HepG2 (cell line): ENCODE results near the gene PLXNB2. TPM values are rescaled to one million over a fixed set of nuclear protein-coding genes. Genes with fewer than 3 reads are reported as not detected.

Experiments
- CREM ChIP-seq, 2 experiments: sonication (generic) in 1 of 2; formaldehyde crosslinking in 1 of 2; IDR thresholded peaks; 2 replicates each; pipeline versions ENCODE4 v1.4.0 to v1.6.1; 2016 to 2020; ENCODE audit warnings: antibody characterized with exemption in 1 of 2, mild to moderate bottlenecking in 1 of 2, missing genetic modification reagents in 1 of 2
- KLF15 ChIP-seq: sonication (generic); formaldehyde crosslinking; IDR thresholded peaks from 2 replicates; pipeline ENCODE4 v1.8.1; 2023; ENCODE audit warnings: borderline replicate concordance, mild to moderate bottlenecking, inconsistent platforms, missing genetic modification reagents, mixed read lengths
- NCOR1 ChIP-seq: fragments of 200-600 bp; sonication (generic); IDR thresholded peaks from 2 replicates; pipeline ENCODE4 v1.7.0; 2017; ENCODE audit warnings: antibody characterized with exemption, low read length, borderline replicate concordance
- PAX8 ChIP-seq: sonication (generic); formaldehyde crosslinking; IDR thresholded peaks from 2 replicates; pipeline ENCODE4 v1.8.0; 2022; ENCODE audit warnings: mild to moderate bottlenecking, missing genetic modification reagents, borderline replicate concordance
- POLR2AphosphoS5 ChIP-seq: IDR thresholded peaks from 2 replicates; pipeline ENCODE4 v1.6.1; 2012; ENCODE audit warnings: low read depth, low read length
- RARA ChIP-seq: IDR thresholded peaks from 2 replicates; pipeline ENCODE4 v1.6.1; 2016; ENCODE audit warnings: missing genetic modification reagents, missing compliant biosample characterization
- RFX5 ChIP-seq: IDR thresholded peaks from 2 replicates; pipeline ENCODE4 v1.6.1; 2011; ENCODE audit warnings: low read depth, low read length, improper control_type of control experiment
- TBP ChIP-seq: sonication (generic); formaldehyde crosslinking; IDR thresholded peaks from 2 replicates; pipeline ENCODE4 v1.5.0; 2020; ENCODE audit warnings: missing genetic modification reagents
- ZFX ChIP-seq: sonication (generic); formaldehyde crosslinking; IDR thresholded peaks from 2 replicates; pipeline ENCODE4 v1.4.0; 2020; ENCODE audit warnings: mild to moderate bottlenecking, low read depth, missing genetic modification reagents, moderate library complexity
- ZNF570 ChIP-seq: sonication (generic); formaldehyde crosslinking; IDR thresholded peaks from 2 replicates; pipeline ENCODE4 v1.4.0; 2020; ENCODE audit warnings: mild to moderate bottlenecking, missing genetic modification reagents, borderline replicate concordance
- ZNF619 ChIP-seq: sonication (generic); formaldehyde crosslinking; IDR thresholded peaks from 2 replicates; pipeline ENCODE4 v1.4.0; 2020; ENCODE audit warnings: mild to moderate bottlenecking, missing genetic modification reagents
- ZNF720 ChIP-seq: sonication (generic); formaldehyde crosslinking; IDR thresholded peaks from 2 replicates; pipeline ENCODE4 v1.4.0; 2020; ENCODE audit warnings: missing genetic modification reagents
- ZSCAN31 ChIP-seq: sonication (generic); formaldehyde crosslinking; IDR thresholded peaks from 2 replicates; pipeline ENCODE4 v1.5.0; 2020; ENCODE audit warnings: low read depth, mild to moderate bottlenecking, missing genetic modification reagents
- polyA plus RNA-seq, 8 experiments: library from polyadenylated mRNA; depleted of rRNA in 3 of 8; stranded (reverse) in 7 of 8; unstranded in 1 of 8; fragments of >200 nt; fragmentation: Illumina TruSeq in 4 of 8; extraction: Trizol in 4 of 8; gene quantifications; 2 replicates each; pipeline versions ENCODE4 v1.2.1 to v1.2.3, GENCODE V29; 2011 to 2016; ENCODE audit warnings: low read depth in 4 of 8, missing spikeins in 1 of 8, mixed read lengths in 1 of 8; ENCODE audit not compliant: insufficient read depth in 1 of 8
- total RNA-seq, 5 experiments: library from RNA; depleted of rRNA; stranded (reverse); fragments of >200 nt; fragmentation: Illumina TruSeq; extraction: Trizol; gene quantifications; 2 replicates each; pipeline ENCODE4 v1.2.3, GENCODE V29; 2016; ENCODE audit warnings: low read depth in 1 of 5
- TF ChIP-seq, protein P1 (sequence below): sonication (generic); formaldehyde crosslinking; IDR thresholded peaks from 2 replicates; pipeline ENCODE4 v1.4.0; 2020; ENCODE audit warnings: mild to moderate bottlenecking, low read depth, missing genetic modification reagents
- TF ChIP-seq, protein P2 (sequence below): sonication (generic); formaldehyde crosslinking; IDR thresholded peaks from 2 replicates; pipeline ENCODE4 v1.5.0; 2020; ENCODE audit warnings: mild to moderate bottlenecking, missing genetic modification reagents, borderline replicate concordance
- TF ChIP-seq, protein P3 (sequence below): IDR thresholded peaks from 2 replicates; pipeline ENCODE4 v1.6.1; 2016; ENCODE audit warnings: low read depth, borderline replicate concordance
- TF ChIP-seq, protein P4 (sequence below): sonication (generic); formaldehyde crosslinking; IDR thresholded peaks from 2 replicates; pipeline ENCODE4 v1.5.0; 2020; ENCODE audit warnings: missing genetic modification reagents

PLXNB2 gene
- total and polyA plus RNA-seq, 2 of the 13 experiments (the other 11 are each of a cell fraction or from before 2014, with no cell fraction given): 32.6 to 68.9 TPM

DNA sequence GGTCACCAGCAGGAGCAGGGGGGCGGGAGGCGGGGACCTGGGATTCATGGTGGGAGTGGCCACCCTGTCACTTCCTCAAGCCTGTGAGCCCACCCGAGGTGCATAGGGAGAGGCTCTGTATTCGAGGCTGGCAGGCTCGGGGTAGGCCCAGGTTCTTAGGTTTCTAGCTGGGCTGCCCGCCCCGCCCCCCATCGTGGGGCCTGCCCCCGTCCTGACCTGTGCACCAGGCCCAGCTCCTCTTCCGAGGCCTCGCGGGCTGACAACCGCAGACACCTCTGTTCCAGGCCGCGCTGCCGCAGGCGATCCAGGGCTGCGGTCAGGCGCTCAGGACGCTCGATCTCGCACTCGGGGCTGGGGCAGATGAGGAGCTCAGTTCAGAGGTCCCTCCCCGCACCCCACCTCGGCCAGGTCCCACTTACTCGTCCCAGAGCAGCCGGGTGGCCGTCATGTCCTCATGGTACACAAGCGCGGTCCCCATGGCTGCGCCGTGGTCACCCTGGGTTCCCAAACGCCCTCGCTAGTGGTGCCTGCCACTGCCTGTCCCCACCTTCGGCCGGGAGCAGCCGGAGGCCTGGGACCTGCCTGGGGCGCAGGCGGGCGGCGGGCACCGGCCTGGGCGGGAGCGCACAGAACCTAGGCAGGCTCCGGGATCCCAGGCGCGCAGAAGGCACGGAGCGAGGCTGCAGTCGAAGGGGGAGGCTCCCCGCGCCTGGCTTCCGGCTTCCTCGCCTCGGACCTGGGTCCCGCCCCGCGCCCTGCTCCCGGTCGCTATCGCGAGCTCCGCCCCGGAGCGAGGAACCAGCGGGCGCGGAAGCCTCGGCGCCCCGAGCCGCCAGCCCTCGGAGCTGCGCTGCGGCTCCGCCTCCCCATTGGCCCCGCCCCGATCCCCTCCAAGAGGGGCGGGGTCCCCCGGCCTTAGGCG is 56.6 kb downstream of the PLXNB2 start, which contains the start of gene HDAC10 (continued):
- TF ChIP-seq, protein P1, sequence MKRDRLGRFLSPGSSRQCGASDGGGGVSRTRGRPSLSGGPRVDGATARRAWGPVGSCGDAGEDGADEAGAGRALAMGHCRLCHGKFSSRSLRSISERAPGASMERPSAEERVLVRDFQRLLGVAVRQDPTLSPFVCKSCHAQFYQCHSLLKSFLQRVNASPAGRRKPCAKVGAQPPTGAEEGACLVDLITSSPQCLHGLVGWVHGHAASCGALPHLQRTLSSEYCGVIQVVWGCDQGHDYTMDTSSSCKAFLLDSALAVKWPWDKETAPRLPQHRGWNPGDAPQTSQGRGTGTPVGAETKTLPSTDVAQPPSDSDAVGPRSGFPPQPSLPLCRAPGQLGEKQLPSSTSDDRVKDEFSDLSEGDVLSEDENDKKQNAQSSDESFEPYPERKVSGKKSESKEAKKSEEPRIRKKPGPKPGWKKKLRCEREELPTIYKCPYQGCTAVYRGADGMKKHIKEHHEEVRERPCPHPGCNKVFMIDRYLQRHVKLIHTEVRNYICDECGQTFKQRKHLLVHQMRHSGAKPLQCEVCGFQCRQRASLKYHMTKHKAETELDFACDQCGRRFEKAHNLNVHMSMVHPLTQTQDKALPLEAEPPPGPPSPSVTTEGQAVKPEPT (CRISPR knock-in tag): no peak; the same call in 1 of the 2 replicates
- TF ChIP-seq, protein P2, sequence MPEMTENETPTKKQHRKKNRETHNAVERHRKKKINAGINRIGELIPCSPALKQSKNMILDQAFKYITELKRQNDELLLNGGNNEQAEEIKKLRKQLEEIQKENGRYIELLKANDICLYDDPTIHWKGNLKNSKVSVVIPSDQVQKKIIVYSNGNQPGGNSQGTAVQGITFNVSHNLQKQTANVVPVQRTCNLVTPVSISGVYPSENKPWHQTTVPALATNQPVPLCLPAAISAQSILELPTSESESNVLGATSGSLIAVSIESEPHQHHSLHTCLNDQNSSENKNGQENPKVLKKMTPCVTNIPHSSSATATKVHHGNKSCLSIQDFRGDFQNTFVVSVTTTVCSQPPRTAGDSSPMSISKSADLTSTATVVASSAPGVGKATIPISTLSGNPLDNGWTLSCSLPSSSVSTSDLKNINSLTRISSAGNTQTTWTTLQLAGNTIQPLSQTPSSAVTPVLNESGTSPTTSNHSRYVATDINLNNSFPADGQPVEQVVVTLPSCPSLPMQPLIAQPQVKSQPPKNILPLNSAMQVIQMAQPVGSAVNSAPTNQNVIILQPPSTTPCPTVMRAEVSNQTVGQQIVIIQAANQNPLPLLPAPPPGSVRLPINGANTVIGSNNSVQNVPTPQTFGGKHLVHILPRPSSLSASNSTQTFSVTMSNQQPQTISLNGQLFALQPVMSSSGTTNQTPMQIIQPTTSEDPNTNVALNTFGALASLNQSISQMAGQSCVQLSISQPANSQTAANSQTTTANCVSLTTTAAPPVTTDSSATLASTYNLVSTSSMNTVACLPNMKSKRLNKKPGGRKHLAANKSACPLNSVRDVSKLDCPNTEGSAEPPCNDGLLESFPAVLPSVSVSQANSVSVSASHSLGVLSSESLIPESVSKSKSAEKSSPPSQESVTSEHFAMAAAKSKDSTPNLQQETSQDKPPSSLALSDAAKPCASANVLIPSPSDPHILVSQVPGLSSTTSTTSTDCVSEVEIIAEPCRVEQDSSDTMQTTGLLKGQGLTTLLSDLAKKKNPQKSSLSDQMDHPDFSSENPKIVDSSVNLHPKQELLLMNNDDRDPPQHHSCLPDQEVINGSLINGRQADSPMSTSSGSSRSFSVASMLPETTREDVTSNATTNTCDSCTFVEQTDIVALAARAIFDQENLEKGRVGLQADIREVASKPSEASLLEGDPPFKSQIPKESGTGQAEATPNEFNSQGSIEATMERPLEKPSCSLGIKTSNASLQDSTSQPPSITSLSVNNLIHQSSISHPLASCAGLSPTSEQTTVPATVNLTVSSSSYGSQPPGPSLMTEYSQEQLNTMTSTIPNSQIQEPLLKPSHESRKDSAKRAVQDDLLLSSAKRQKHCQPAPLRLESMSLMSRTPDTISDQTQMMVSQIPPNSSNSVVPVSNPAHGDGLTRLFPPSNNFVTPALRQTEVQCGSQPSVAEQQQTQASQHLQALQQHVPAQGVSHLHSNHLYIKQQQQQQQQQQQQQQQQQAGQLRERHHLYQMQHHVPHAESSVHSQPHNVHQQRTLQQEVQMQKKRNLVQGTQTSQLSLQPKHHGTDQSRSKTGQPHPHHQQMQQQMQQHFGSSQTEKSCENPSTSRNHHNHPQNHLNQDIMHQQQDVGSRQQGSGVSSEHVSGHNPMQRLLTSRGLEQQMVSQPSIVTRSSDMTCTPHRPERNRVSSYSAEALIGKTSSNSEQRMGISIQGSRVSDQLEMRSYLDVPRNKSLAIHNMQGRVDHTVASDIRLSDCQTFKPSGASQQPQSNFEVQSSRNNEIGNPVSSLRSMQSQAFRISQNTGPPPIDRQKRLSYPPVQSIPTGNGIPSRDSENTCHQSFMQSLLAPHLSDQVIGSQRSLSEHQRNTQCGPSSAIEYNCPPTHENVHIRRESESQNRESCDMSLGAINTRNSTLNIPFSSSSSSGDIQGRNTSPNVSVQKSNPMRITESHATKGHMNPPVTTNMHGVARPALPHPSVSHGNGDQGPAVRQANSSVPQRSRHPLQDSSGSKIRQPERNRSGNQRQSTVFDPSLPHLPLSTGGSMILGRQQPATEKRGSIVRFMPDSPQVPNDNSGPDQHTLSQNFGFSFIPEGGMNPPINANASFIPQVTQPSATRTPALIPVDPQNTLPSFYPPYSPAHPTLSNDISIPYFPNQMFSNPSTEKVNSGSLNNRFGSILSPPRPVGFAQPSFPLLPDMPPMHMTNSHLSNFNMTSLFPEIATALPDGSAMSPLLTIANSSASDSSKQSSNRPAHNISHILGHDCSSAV (CRISPR knock-in tag): no peak
- TF ChIP-seq, protein P3, sequence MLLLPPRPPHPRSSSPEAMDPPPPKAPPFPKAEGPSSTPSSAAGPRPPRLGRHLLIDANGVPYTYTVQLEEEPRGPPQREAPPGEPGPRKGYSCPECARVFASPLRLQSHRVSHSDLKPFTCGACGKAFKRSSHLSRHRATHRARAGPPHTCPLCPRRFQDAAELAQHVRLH (CRISPR knock-in tag): no peak
- TF ChIP-seq ZSCAN31 (no peak), POLR2AphosphoS5 (peak; percentile 52; the same call in 1 of the 2 replicates), ZFX (peak; percentile 85), RFX5 (no peak), RARA (peak; percentile 29), CREM (IDR thresholded peaks at IDR 0.05) (no peak), CREM (CRISPR knock-in tag; IDR thresholded peaks at IDR 0.05) (no peak), TBP (CRISPR knock-in tag) (no peak), ZNF570 (no peak), PAX8 (no peak), ZNF619 (CRISPR knock-in tag) (no peak), ZNF720 (CRISPR knock-in tag) (no peak), NCOR1 (no peak), KLF15 (CRISPR knock-in tag) (0 out of 2 replicates have a peak, but pooled peaks have one; percentile 31)
- TF ChIP-seq, protein P4, sequence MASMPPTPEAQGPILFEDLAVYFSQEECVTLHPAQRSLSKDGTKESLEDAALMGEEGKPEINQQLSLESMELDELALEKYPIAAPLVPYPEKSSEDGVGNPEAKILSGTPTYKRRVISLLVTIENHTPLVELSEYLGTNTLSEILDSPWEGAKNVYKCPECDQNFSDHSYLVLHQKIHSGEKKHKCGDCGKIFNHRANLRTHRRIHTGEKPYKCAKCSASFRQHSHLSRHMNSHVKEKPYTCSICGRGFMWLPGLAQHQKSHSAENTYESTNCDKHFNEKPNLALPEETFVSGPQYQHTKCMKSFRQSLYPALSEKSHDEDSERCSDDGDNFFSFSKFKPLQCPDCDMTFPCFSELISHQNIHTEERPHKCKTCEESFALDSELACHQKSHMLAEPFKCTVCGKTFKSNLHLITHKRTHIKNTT (CRISPR knock-in tag): no peak
